ENCODE results near the gene UBR4.

Gene UBR4

GRCh38 chr1:19061343-19061742, 148.7 kb downstream of the UBR4 start:
- H3K27ac ChIP-seq (ENCODE audit: low read depth, low read length), result no peak overlapping the region
- no peaks in the 10 kb centered on the region for H3K9me2 ChIP-seq (replicated peaks; ENCODE audit: control insufficient read depth, low read length)
- H3K79me2 ChIP-seq (ENCODE audit: control insufficient read depth, low read length), result no peaks in the 10 kb centered on the region
- H3K4me2 ChIP-seq (ENCODE audit: low read length), result no peak overlapping the region
- H3K36me3 ChIP-seq (ENCODE audit: control insufficient read depth, low read length), result no peaks in the 10 kb centered on the region
- no peaks in the 10 kb centered on the region for H3F3A ChIP-seq (ENCODE audit: control insufficient read depth, insufficient read depth)
- H3K4me3 ChIP-seq (ENCODE audit: low read length), result no peak overlapping the region
- no peaks in the 10 kb centered on the region for H3K27me3 ChIP-seq (ENCODE audit: control insufficient read depth, low read length)
- H3K4me1 ChIP-seq (ENCODE audit: control insufficient read depth, low read length), result no peaks in the 10 kb centered on the region
- H4K20me1 ChIP-seq (ENCODE audit: control insufficient read depth, insufficient read depth, low read depth, low read length), result no peaks in the 10 kb centered on the region
- peaks cover 22% of the 10 kb centered on the region; the same call in 1 of the 2 replicates for H3K9me3 ChIP-seq (ENCODE audit: control insufficient read depth, insufficient read depth, low read length)
- TF ChIP-seq CTCF (IDR thresholded peaks at IDR 0.05; ENCODE audit: low read depth, low read length, poor library complexity, severe bottlenecking) (no peak), EZH2phosphoT487 (IDR thresholded peaks at IDR 0.05; ENCODE audit: borderline replicate concordance, low read length) (no peak)

- Histone ChIP-seq H3K27me3 (ENCODE audit: control insufficient read depth, low read length) (0 out of 2 replicates have a peak, but pooled peaks cover 3% of the 10 kb centered on the region), H3K4me1 (ENCODE audit: control insufficient read depth, low read length) (no peaks in the 10 kb centered on the region), H4K20me1 (ENCODE audit: control insufficient read depth, insufficient read depth, low read depth, low read length) (no peaks in the 10 kb centered on the region), H3K79me2 (ENCODE audit: control insufficient read depth, low read length) (no peaks in the 10 kb centered on the region), H3K36me3 (ENCODE audit: control insufficient read depth, low read length) (no peaks in the 10 kb centered on the region), H3K9me3 (ENCODE audit: control insufficient read depth, insufficient read depth, low read length) (peaks cover 22% of the 10 kb centered on the region; the same call in 1 of the 2 replicates), H3K4me3 (ENCODE audit: low read length) (no peak overlapping the region), H3F3A (ENCODE audit: control insufficient read depth, insufficient read depth) (no peaks in the 10 kb centered on the region), H3K9me2 (replicated peaks; ENCODE audit: control insufficient read depth, low read length) (no peaks in the 10 kb centered on the region), H3K4me2 (ENCODE audit: low read length) (no peak overlapping the region), H3K27ac (ENCODE audit: low read depth, low read length) (no peak overlapping the region)
- TF ChIP-seq CTCF (IDR thresholded peaks at IDR 0.05; ENCODE audit: low read depth, low read length, poor library complexity, severe bottlenecking), result no peak
- no peak for TF ChIP-seq EZH2phosphoT487 (IDR thresholded peaks at IDR 0.05; ENCODE audit: borderline replicate concordance, low read length)
Observed at GRCh38 chr1:19059773-19060172, 150.3 kb downstream of the UBR4 start.

GRCh38 chr1:19058476-19058797, 151.6 kb downstream of the UBR4 start:
- no peaks in the 10 kb centered on the region for H3K9me2 ChIP-seq (replicated peaks; ENCODE audit: control insufficient read depth, low read length)
- no peak overlapping the region for H3K27ac ChIP-seq (ENCODE audit: low read depth, low read length)
- H3K4me3 ChIP-seq (ENCODE audit: low read length), result no peak overlapping the region
- H3K27me3 ChIP-seq (ENCODE audit: control insufficient read depth, low read length), result 0 out of 2 replicates have a peak, but pooled peaks cover 3% of the 10 kb centered on the region
- no peaks in the 10 kb centered on the region for H3K4me1 ChIP-seq (ENCODE audit: control insufficient read depth, low read length)
- TF ChIP-seq CTCF (IDR thresholded peaks at IDR 0.05; ENCODE audit: low read depth, low read length, poor library complexity, severe bottlenecking), result no peak
- TF ChIP-seq EZH2phosphoT487 (IDR thresholded peaks at IDR 0.05; ENCODE audit: borderline replicate concordance, low read length), result no peak
- no peaks in the 10 kb centered on the region for H3F3A ChIP-seq (ENCODE audit: control insufficient read depth, insufficient read depth)
- H3K9me3 ChIP-seq (ENCODE audit: control insufficient read depth, insufficient read depth, low read length), result peaks cover 22% of the 10 kb centered on the region; the same call in 1 of the 2 replicates
- no peaks in the 10 kb centered on the region for H3K36me3 ChIP-seq (ENCODE audit: control insufficient read depth, low read length)
- H3K79me2 ChIP-seq (ENCODE audit: control insufficient read depth, low read length), result no peaks in the 10 kb centered on the region
- no peaks in the 10 kb centered on the region for H4K20me1 ChIP-seq (ENCODE audit: control insufficient read depth, insufficient read depth, low read depth, low read length)
- no peak overlapping the region for H3K4me2 ChIP-seq (ENCODE audit: low read length)

All from DOHH2 (cell line).